Neural cell (in vitro differentiated cells): Measurements from ENCODE around the gene PLBD2. TPM values are rescaled to one million over a fixed set of nuclear protein-coding genes. Genes with fewer than 3 reads are reported as not detected.

Experiments used
- H2AFZ ChIP-seq: fragments of 200-600, 300-800 bp; sonication (generic), shearing (Covaris generic); 2 replicates; pipeline ENCODE4 v1.6.0; 2014; ENCODE audit warnings: low read depth, mild to moderate bottlenecking, antibody characterized with exemption, low read length, moderate library complexity
- H3F3A ChIP-seq: fragments of 200-600 bp; shearing (Covaris generic); 2 replicates; pipeline ENCODE4 v1.6.1; 2016; ENCODE audit warnings: mild to moderate bottlenecking, moderate library complexity, mixed read lengths, antibody characterized with exemption, low read length; ENCODE audit not compliant: insufficient read depth, poor library complexity, severe bottlenecking
- H3K27ac ChIP-seq: fragments of 200-600, 300-800 bp; sonication (generic), shearing (Covaris generic); 2 replicates; pipeline ENCODE4 v1.5.1; 2014; ENCODE audit warnings: mild to moderate bottlenecking, low read length, moderate library complexity
- H3K27me3 ChIP-seq: fragments of 300-800, 200-600 bp; sonication (generic), shearing (Covaris generic); 2 replicates; pipeline ENCODE4 v1.6.0; 2014; ENCODE audit warnings: mild to moderate bottlenecking, low read depth, low read length, moderate library complexity; ENCODE audit not compliant: insufficient read depth
- H3K36me3 ChIP-seq: fragments of 300-800, 200-600 bp; sonication (generic), shearing (Covaris generic); 2 replicates; pipeline ENCODE4 v1.5.1; 2014; ENCODE audit warnings: mild to moderate bottlenecking, antibody characterized with exemption, low read length, moderate library complexity; ENCODE audit not compliant: insufficient read depth
- H3K4me2 ChIP-seq: fragments of 300-800, 200-600 bp; sonication (generic), shearing (Covaris generic); 2 replicates; pipeline ENCODE4 v1.6.0; 2014; ENCODE audit warnings: mild to moderate bottlenecking, low read length
- H3K4me3 ChIP-seq: fragments of 300-800, 200-600 bp; sonication (generic), shearing (Covaris generic); 2 replicates; pipeline ENCODE4 v1.5.1; 2014; ENCODE audit warnings: mild to moderate bottlenecking, low read length, moderate library complexity
- H3K79me2 ChIP-seq: fragments of 200-600 bp; shearing (Covaris generic); replicated peaks from 2 replicates; pipeline ENCODE4 v1.6.0; 2014; ENCODE audit warnings: mild to moderate bottlenecking, low read length, moderate library complexity; ENCODE audit not compliant: insufficient read depth
- H3K9ac ChIP-seq: fragments of 300-800, 200-600 bp; sonication (generic), shearing (Covaris generic); 2 replicates; pipeline ENCODE4 v1.6.1; 2016; ENCODE audit warnings: mild to moderate bottlenecking, low read length, mixed read lengths
- H3K9me2 ChIP-seq: fragments of 200-600 bp; shearing (Covaris generic); 2 replicates; pipeline ENCODE4 v1.6.1; 2016; ENCODE audit warnings: mild to moderate bottlenecking, low read length, mixed read lengths; ENCODE audit not compliant: insufficient read depth
- H3K9me3 ChIP-seq: fragments of 200-600, 300-800 bp; sonication (generic), shearing (Covaris generic); 2 replicates; pipeline ENCODE4 v1.6.1; 2016; ENCODE audit warnings: mild to moderate bottlenecking, mixed run types, low read length, moderate library complexity, mixed read lengths
- H4K20me1 ChIP-seq: fragments of 200-600 bp; shearing (Covaris generic); 2 replicates; pipeline ENCODE4 v1.6.1; 2016; ENCODE audit warnings: mild to moderate bottlenecking, mixed run types; ENCODE audit not compliant: insufficient read depth
- EP300 ChIP-seq: fragments of 450-650 bp; conservative IDR thresholded peaks from 2 replicates; pipeline ENCODE4 v1.6.1; 2014; ENCODE audit warnings: antibody characterized with exemption, mild to moderate bottlenecking, moderate library complexity; ENCODE audit not compliant: poor library complexity, severe bottlenecking
- EZH2 ChIP-seq: fragments of 200-600, 300-800 bp; shearing (Covaris generic), sonication (generic); IDR thresholded peaks from 2 replicates; pipeline ENCODE4 v1.6.1; 2014; ENCODE audit warnings: antibody characterized with exemption, low read length, borderline replicate concordance, mild to moderate bottlenecking; ENCODE audit not compliant: insufficient read depth, poor library complexity, severe bottlenecking
- MXI1 ChIP-seq: fragments of 450-650 bp; conservative IDR thresholded peaks from 2 replicates; pipeline ENCODE4 v1.6.1; 2014; ENCODE audit warnings: antibody characterized with exemption, mild to moderate bottlenecking; ENCODE audit not compliant: poor library complexity, severe bottlenecking
- POLR2AphosphoS5 ChIP-seq: IDR thresholded peaks from 2 replicates; pipeline ENCODE4 v1.6.1; 2012
- RAD21 ChIP-seq: fragments of 450-650 bp; conservative IDR thresholded peaks from 2 replicates; pipeline ENCODE4 v1.6.1; 2014; ENCODE audit warnings: antibody characterized with exemption, mild to moderate bottlenecking, moderate library complexity
- REST ChIP-seq: IDR thresholded peaks from 2 replicates; pipeline ENCODE4 v1.6.1; 2012; ENCODE audit warnings: borderline replicate concordance
- SMC3 ChIP-seq: fragments of 450-650 bp; conservative IDR thresholded peaks from 2 replicates; pipeline ENCODE4 v1.6.1; 2014; ENCODE audit warnings: antibody characterized with exemption, mild to moderate bottlenecking, moderate library complexity; ENCODE audit not compliant: poor library complexity
- TAF1 ChIP-seq: IDR thresholded peaks from 2 replicates; pipeline ENCODE4 v1.6.1; 2012; ENCODE audit warnings: low read depth
- polyA plus RNA-seq: library from polyadenylated mRNA; depleted of rRNA; stranded (reverse); fragments of >200 nt; gene quantifications from 2 replicates; pipeline ENCODE4 v1.2.3, GENCODE V29; 2014
- TF ChIP-seq, protein P1 (sequence below): fragments of 450-650 bp; IDR thresholded peaks from 2 replicates; pipeline ENCODE4 v1.5.1; 2014; ENCODE audit warnings: antibody characterized with exemption, mild to moderate bottlenecking, moderate library complexity; ENCODE audit not compliant: poor library complexity, severe bottlenecking

Gene PLBD2
- polyA plus RNA-seq, 1 donor from 2014 or later, result 4.8 TPM

DNA sequence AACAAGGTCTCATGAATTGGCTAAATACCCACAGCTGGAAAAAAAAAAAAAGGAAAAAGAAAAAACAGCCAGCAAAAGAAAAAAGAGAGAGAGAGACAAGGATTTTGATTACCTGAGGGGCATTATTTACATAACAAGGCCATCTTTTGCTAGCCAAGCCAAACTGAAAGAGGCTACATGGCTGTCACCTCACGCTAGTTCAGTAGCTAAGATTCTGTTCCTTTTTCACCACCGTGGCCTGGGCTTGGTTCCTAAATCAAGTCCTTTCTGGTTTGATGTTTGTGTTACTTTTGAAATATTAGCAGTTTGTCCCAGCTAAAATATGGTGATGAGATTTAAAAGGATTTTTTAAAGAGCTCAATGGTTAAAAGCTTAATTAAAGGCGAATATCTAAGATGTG, 47.3 kb downstream of the PLBD2 start:
- Histone ChIP-seq H3K36me3 (no peaks in the 10 kb centered on the region), H3K9me2 (no peaks in the 10 kb centered on the region), H3F3A (no peaks in the 10 kb centered on the region), H3K27ac (no peak overlapping the region), H3K9me3 (no peaks in the 10 kb centered on the region), H3K4me3 (no peak overlapping the region), H3K27me3 (no peaks in the 10 kb centered on the region), H3K9ac (no peak overlapping the region), H2AFZ (no peak overlapping the region), H4K20me1 (no peaks in the 10 kb centered on the region), H3K4me2 (no peak overlapping the region), H3K79me2 (no peaks in the 10 kb centered on the region)
- TF ChIP-seq RAD21 (no peak), TAF1 (no peak), MXI1 (no peak), EZH2 (no peak), REST (no peak), EP300 (no peak), SMC3 (no peak), POLR2AphosphoS5 (no peak)
- TF ChIP-seq, protein P1, sequence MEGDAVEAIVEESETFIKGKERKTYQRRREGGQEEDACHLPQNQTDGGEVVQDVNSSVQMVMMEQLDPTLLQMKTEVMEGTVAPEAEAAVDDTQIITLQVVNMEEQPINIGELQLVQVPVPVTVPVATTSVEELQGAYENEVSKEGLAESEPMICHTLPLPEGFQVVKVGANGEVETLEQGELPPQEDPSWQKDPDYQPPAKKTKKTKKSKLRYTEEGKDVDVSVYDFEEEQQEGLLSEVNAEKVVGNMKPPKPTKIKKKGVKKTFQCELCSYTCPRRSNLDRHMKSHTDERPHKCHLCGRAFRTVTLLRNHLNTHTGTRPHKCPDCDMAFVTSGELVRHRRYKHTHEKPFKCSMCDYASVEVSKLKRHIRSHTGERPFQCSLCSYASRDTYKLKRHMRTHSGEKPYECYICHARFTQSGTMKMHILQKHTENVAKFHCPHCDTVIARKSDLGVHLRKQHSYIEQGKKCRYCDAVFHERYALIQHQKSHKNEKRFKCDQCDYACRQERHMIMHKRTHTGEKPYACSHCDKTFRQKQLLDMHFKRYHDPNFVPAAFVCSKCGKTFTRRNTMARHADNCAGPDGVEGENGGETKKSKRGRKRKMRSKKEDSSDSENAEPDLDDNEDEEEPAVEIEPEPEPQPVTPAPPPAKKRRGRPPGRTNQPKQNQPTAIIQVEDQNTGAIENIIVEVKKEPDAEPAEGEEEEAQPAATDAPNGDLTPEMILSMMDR, result no peak

DNA sequence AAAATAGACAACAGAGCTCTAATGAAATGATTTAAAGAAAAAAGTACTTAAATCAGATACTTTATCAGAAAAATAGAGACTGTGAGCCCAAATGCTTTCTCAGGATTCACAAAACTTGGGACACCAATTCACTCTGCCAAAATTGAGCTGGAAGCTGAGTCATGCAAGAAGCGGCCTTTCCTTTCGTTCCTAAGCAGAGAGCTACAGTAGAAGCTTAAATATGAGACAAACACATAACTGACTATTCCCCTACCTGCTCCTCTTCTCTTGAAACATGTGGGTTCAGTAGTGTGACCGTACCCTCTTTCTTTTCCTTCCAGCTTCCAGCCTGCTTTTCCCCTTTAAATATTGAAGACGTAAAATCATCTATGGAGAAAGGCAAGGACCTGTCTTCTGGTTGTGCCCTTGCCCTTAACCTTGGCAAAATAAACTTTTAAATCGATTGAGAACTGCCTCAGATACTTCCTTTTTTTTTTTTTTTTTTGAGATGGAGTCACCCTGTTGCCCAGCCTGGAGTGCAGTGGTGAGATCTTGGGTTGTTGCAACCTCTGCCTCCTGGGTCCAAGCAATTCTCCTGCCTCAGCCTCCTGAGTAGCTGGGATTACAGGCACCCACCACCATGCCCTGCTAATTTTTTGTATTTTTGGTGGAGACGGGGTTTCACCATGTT, 49.7 kb downstream of the PLBD2 start:
- H3K4me2 ChIP-seq, result no peak overlapping the region

More for the DNA sequence above, 49.7 kb downstream of the PLBD2 start:
- no peaks in the 10 kb centered on the region for H3K9me2 ChIP-seq
- no peaks in the 10 kb centered on the region for H3K36me3 ChIP-seq
- H3K9ac ChIP-seq, result no peak overlapping the region
- no peak overlapping the region for H2AFZ ChIP-seq
- no peaks in the 10 kb centered on the region for H4K20me1 ChIP-seq
- no peaks in the 10 kb centered on the region for H3F3A ChIP-seq
- no peaks in the 10 kb centered on the region for H3K27me3 ChIP-seq
- TF ChIP-seq TAF1, result no peak
- no peak overlapping the region for H3K4me3 ChIP-seq
- no peaks in the 10 kb centered on the region for H3K79me2 ChIP-seq
- H3K27ac ChIP-seq, result no peak overlapping the region
- no peaks in the 10 kb centered on the region for H3K9me3 ChIP-seq
